Fibroblast of lung (primary cell): ENCODE measurements around the gene VPS13D. TPM values are rescaled to one million over a fixed set of nuclear protein-coding genes. Genes with fewer than 3 reads are reported as not detected.

Source experiments
- DNase-seq, 2 donors: peaks; one replicate each; pipeline versions ENCODE4 v3.0.0 to v3.0.0-alpha.2; 2010; ENCODE audit warnings: low read depth in 2 of 2
- H2AFZ ChIP-seq: 2 replicates; pipeline ENCODE4 v1.5.1; 2012; ENCODE audit warnings: low read length, control low read depth, inconsistent platforms
- H3K27ac ChIP-seq: 2 replicates; pipeline ENCODE4 v1.5.1; 2011; ENCODE audit warnings: low read length, control low read depth; ENCODE audit not compliant: insufficient read depth
- H3K27me3 ChIP-seq: 2 replicates; pipeline ENCODE4 v1.5.1; 2011; ENCODE audit warnings: mild to moderate bottlenecking, low read length; ENCODE audit not compliant: control insufficient read depth, insufficient read depth
- H3K36me3 ChIP-seq: 2 replicates; pipeline ENCODE4 v1.5.1; 2011; ENCODE audit warnings: low read length; ENCODE audit not compliant: control insufficient read depth, insufficient read depth
- H3K4me1 ChIP-seq: 2 replicates; pipeline ENCODE4 v1.5.1; 2011; ENCODE audit warnings: low read length; ENCODE audit not compliant: control insufficient read depth, insufficient read depth; ENCODE audit errors: extremely low read depth
- H3K4me2 ChIP-seq: 2 replicates; pipeline ENCODE4 v1.5.1; 2011; ENCODE audit warnings: low read length, control low read depth; ENCODE audit not compliant: insufficient read depth; ENCODE audit errors: extremely low read depth
- H3K4me3 ChIP-seq, 4 experiments: fragments of 200-600 bp in 1 of 4; sonication (generic) in 1 of 4; replicated peaks in 1 of 4; 2 replicates each; pipeline ENCODE4 v1.5.1; 2011 to 2016; ENCODE audit warnings: low read length in 4 of 4, low read depth in 3 of 4, mild to moderate bottlenecking in 3 of 4, control low read depth in 2 of 4, inconsistent platforms in 1 of 4, mixed read lengths in 1 of 4; ENCODE audit not compliant: insufficient read depth in 1 of 4; ENCODE audit errors: control extremely low read depth in 1 of 4
- H3K79me2 ChIP-seq: 2 replicates; pipeline ENCODE4 v1.5.1; 2012; ENCODE audit warnings: mild to moderate bottlenecking, low read length, inconsistent platforms; ENCODE audit not compliant: control insufficient read depth, insufficient read depth
- H3K9ac ChIP-seq: 2 replicates; pipeline ENCODE4 v1.5.1; 2011; ENCODE audit warnings: mild to moderate bottlenecking, low read length, control low read depth; ENCODE audit not compliant: insufficient read depth
- H3K9me3 ChIP-seq: 2 replicates; pipeline ENCODE4 v1.5.1; 2012; ENCODE audit warnings: low read depth, low read length; ENCODE audit not compliant: control insufficient read depth, insufficient read depth
- H4K20me1 ChIP-seq: 2 replicates; pipeline ENCODE4 v1.5.1; 2011; ENCODE audit warnings: low read length; ENCODE audit not compliant: control insufficient read depth, insufficient read depth; ENCODE audit errors: extremely low read depth
- CTCF ChIP-seq, 2 donors: IDR thresholded peaks in 1 of 2; conservative IDR thresholded peaks in 1 of 2; 1 replicate in 1 of 2; 2 replicates in 1 of 2; pipeline ENCODE4 v1.5.1; 2011 to 2012; ENCODE audit warnings: low read length in 2 of 2, control low read depth in 1 of 2, inconsistent platforms in 1 of 2, low read depth in 1 of 2, mild to moderate bottlenecking in 1 of 2
- EZH2 ChIP-seq: IDR thresholded peaks from 2 replicates; pipeline ENCODE4 v1.5.1; 2012; ENCODE audit warnings: low read length, control low read depth, mild to moderate bottlenecking; ENCODE audit errors: missing control alignments
- polyA plus RNA-seq, 2 donors: library from polyadenylated mRNA; depleted of rRNA in 1 of 2; stranded (reverse) in 1 of 2; unstranded in 1 of 2; fragments of >200 nt; gene quantifications; 2 replicates each; pipeline ENCODE4 v1.2.1, GENCODE V29; 2011 to 2012; ENCODE audit warnings: missing spikeins in 1 of 2
- total RNA-seq: library from RNA; depleted of rRNA; stranded (reverse); fragments of >200 nt; gene quantifications from 2 replicates; pipeline ENCODE4 v1.2.1, GENCODE V29; 2014

VPS13D gene
- total and polyA plus RNA-seq, 2 donors (not counting 1 experiment from before 2014, with no cell fraction given), result 14.6 to 40.0 TPM

GRCh38 chr1:12543740-12544154 is 313.9 kb downstream of the VPS13D start:
- Histone ChIP-seq H3K9me3 (no peaks in the 10 kb centered on the region), H4K20me1 (no peaks in the 10 kb centered on the region), H3K4me3 (no peak overlapping the region), H3K27ac (no peak overlapping the region), H3K9ac (no peak overlapping the region), H3K27me3 (no peaks in the 10 kb centered on the region), H3K4me1 (peaks cover 21% of the 10 kb centered on the region), H3K79me2 (no peaks in the 10 kb centered on the region), H2AFZ (no peak overlapping the region), H3K36me3 (no peaks in the 10 kb centered on the region), H3K4me2 (no peak overlapping the region)
- TF ChIP-seq CTCF (conservative IDR thresholded peaks at IDR 0.05 in 1 of 2, IDR thresholded peaks at IDR 0.05 in 1 of 2; ENCODE audit: low read depth in 1 of 2, low read length in 2 of 2) (no peak), EZH2 (no peak)
- peak; percentile 41 to 65 for DNase-seq

- Histone ChIP-seq H4K20me1 (no peaks in the 10 kb centered on the region), H2AFZ (no peak overlapping the region), H3K9ac (no peak overlapping the region), H3K4me3 (no peak overlapping the region), H3K27ac (no peak overlapping the region), H3K4me2 (no peak overlapping the region), H3K9me3 (no peaks in the 10 kb centered on the region), H3K79me2 (no peaks in the 10 kb centered on the region), H3K36me3 (no peaks in the 10 kb centered on the region), H3K27me3 (no peaks in the 10 kb centered on the region), H3K4me1 (peaks cover 24% of the 10 kb centered on the region)
- no peak for DNase-seq
- TF ChIP-seq EZH2 (no peak), CTCF (conservative IDR thresholded peaks at IDR 0.05 in 1 of 2, IDR thresholded peaks at IDR 0.05 in 1 of 2; ENCODE audit: low read depth in 1 of 2, low read length in 2 of 2) (no peak)
Observed at GRCh38 chr1:12544357-12544756, 314.5 kb downstream of the VPS13D start.

- peaks cover 24% of the 10 kb centered on the region for H3K4me1 ChIP-seq
- DNase-seq, result no peak
- H3K79me2 ChIP-seq, result no peaks in the 10 kb centered on the region
- no peaks in the 10 kb centered on the region for H4K20me1 ChIP-seq
- no peak overlapping the region for H3K27ac ChIP-seq
- H3K36me3 ChIP-seq, result no peaks in the 10 kb centered on the region
- H2AFZ ChIP-seq, result no peak overlapping the region
- H3K9ac ChIP-seq, result no peak overlapping the region
- no peak overlapping the region for H3K4me2 ChIP-seq
- H3K27me3 ChIP-seq, result no peaks in the 10 kb centered on the region
- H3K9me3 ChIP-seq, result no peaks in the 10 kb centered on the region
- no peak for TF ChIP-seq EZH2
- no peak for TF ChIP-seq CTCF (conservative IDR thresholded peaks at IDR 0.05 in 1 of 2, IDR thresholded peaks at IDR 0.05 in 1 of 2; ENCODE audit: low read depth in 1 of 2, low read length in 2 of 2)
- H3K4me3 ChIP-seq, result no peak overlapping the region
Observed at GRCh38 chr1:12544992-12545391, 315.2 kb downstream of the VPS13D start.
